GM12878 (cell line): Measurements from ENCODE around the gene TOPBP1. TPM values are rescaled to one million over a fixed set of nuclear protein-coding genes. Genes with fewer than 3 reads are reported as not detected.

ENCODE experiments used
- BACH1 ChIP-seq: fragments of 450-650 bp; IDR thresholded peaks from 2 replicates; pipeline ENCODE4 v1.6.1; 2017; ENCODE audit warnings: mild to moderate bottlenecking, borderline replicate concordance
- ETV6 ChIP-seq, 2 experiments: fragments of 450-650 bp in 1 of 2; IDR thresholded peaks in 1 of 2; conservative IDR thresholded peaks in 1 of 2; 2 replicates each; pipeline ENCODE4 v1.6.1; 2014; ENCODE audit warnings: antibody characterized with exemption in 1 of 2, borderline replicate concordance in 1 of 2, low read depth in 1 of 2, mild to moderate bottlenecking in 1 of 2, moderate library complexity in 1 of 2
- NR2F1 ChIP-seq: fragments of 450-650 bp; conservative IDR thresholded peaks from 2 replicates; pipeline ENCODE4 v1.6.1; 2017; ENCODE audit warnings: mild to moderate bottlenecking
- PAX5 ChIP-seq: IDR thresholded peaks from 2 replicates; pipeline ENCODE4 v1.6.1; 2011; ENCODE audit warnings: low read depth, low read length, borderline replicate concordance
- ZNF592 ChIP-seq: fragments of 450-650 bp; IDR thresholded peaks from 2 replicates; pipeline ENCODE4 v1.6.1; 2017; ENCODE audit warnings: mild to moderate bottlenecking, moderate library complexity
- polyA plus RNA-seq, 11 experiments: library from polyadenylated mRNA; depleted of rRNA in 4 of 11; unstranded in 6 of 11; stranded (reverse) in 5 of 11; fragments of >200 nt; fragmentation: Nextera tagmentation in 4 of 11; fragmentation: Illumina TruSeq in 1 of 11; extraction: Ambion mirVana in 4 of 11; extraction: Trizol in 1 of 11; gene quantifications; 1 replicate in 1 of 11; 2 replicates in 10 of 11; pipeline versions ENCODE4 v1.2.1 to v1.2.3, GENCODE V29; 2011 to 2016; ENCODE audit warnings: inconsistent platforms in 2 of 11, missing spikeins in 2 of 11, low read depth in 1 of 11
- total RNA-seq, 4 experiments: library from RNA; depleted of rRNA in 3 of 4; stranded (reverse); fragments of >200 nt in 3 of 4; fragmentation: Illumina TruSeq in 1 of 4; extraction: Trizol in 1 of 4; gene quantifications; 2 replicates each; pipeline versions ENCODE4 v1.2.1 to v1.2.3, GENCODE V29; 2013 to 2021
- TF ChIP-seq, protein P1 (sequence below): fragments of 450-650 bp; IDR thresholded peaks from 2 replicates; pipeline ENCODE4 v1.6.1; 2018; ENCODE audit warnings: borderline replicate concordance, mild to moderate bottlenecking; ENCODE audit not compliant: partially characterized antibody

Gene TOPBP1
- total and polyA plus RNA-seq, 10 of the 15 experiments (the other 5 are each of a cell fraction or from before 2014, with no cell fraction given) = 18.3 to 99.3 (median 61.5) TPM

- TF ChIP-seq ZNF592 (no peak), NR2F1 (0 out of 2 replicates have a peak, but pooled peaks have one; percentile 33), ETV6 (conservative IDR thresholded peaks at IDR 0.05 in 1 of 2, IDR thresholded peaks at IDR 0.05 in 1 of 2; ENCODE audit: borderline replicate concordance in 1 of 2, low read depth in 1 of 2) (peak in 1 of 2 experiments; percentile 84; a peak in 2 of 4 replicates), PAX5 (peak; percentile 26; the same call in 1 of the 2 replicates), BACH1 (0 out of 2 replicates have a peak, but pooled peaks have one; percentile 22)
- TF ChIP-seq, protein P1, sequence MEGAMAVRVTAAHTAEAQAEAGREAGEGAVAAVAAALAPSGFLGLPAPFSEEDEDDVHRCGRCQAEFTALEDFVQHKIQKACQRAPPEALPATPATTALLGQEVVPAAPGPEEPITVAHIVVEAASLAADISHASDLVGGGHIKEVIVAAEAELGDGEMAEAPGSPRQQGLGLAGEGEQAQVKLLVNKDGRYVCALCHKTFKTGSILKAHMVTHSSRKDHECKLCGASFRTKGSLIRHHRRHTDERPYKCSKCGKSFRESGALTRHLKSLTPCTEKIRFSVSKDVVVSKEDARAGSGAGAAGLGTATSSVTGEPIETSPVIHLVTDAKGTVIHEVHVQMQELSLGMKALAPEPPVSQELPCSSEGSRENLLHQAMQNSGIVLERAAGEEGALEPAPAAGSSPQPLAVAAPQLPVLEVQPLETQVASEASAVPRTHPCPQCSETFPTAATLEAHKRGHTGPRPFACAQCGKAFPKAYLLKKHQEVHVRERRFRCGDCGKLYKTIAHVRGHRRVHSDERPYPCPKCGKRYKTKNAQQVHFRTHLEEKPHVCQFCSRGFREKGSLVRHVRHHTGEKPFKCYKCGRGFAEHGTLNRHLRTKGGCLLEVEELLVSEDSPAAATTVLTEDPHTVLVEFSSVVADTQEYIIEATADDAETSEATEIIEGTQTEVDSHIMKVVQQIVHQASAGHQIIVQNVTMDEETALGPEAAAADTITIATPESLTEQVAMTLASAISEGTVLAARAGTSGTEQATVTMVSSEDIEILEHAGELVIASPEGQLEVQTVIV = peak; percentile 89
Observed at GRCh38 chr3:133661454-133662277, at the start of gene TOPBP1 (continued).
